ENCODE results near the gene OVAAL.

OVAAL gene

DNA sequence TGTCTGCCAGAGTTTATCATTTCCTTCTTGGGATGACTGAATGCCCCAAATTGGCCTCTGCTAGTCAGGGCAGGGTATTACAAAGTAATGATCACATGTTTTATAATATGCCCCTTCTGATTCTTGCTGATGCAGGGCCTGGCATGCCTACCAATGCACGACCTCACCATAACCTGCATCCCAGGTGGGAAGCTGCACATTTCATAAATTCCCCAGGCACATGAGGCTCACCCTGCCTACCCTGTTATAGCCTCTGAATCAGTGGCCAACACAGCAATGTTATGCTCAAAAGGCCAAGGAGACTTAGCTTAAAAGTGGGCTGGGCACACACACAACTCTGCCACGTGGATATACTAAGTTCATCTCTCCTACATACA lies 45.1 kb downstream of the OVAAL start:
- TF ChIP-seq, protein P1, sequence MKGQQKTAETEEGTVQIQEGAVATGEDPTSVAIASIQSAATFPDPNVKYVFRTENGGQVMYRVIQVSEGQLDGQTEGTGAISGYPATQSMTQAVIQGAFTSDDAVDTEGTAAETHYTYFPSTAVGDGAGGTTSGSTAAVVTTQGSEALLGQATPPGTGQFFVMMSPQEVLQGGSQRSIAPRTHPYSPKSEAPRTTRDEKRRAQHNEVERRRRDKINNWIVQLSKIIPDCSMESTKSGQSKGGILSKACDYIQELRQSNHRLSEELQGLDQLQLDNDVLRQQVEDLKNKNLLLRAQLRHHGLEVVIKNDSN (IDR thresholded peaks at IDR 0.05): no peak
- TF ChIP-seq YY1 (IDR thresholded peaks at IDR 0.05; ENCODE audit: low read depth) (no peak), EP300 (IDR thresholded peaks at IDR 0.05; ENCODE audit: borderline replicate concordance) (no peak), EGR1 (IDR thresholded peaks at IDR 0.05) (no peak), TCF12 (IDR thresholded peaks at IDR 0.05; ENCODE audit: low read depth) (no peak), REST (IDR thresholded peaks at IDR 0.05; ENCODE audit: low read depth) (no peak), CEBPB (IDR thresholded peaks at IDR 0.05) (no peak), NFIC (IDR thresholded peaks at IDR 0.05) (no peak), CREB1 (IDR thresholded peaks at IDR 0.05; ENCODE audit: low read depth) (no peak), FOXM1 (IDR thresholded peaks at IDR 0.05; ENCODE audit: borderline replicate concordance, low read depth) (no peak), TAF1 (IDR thresholded peaks at IDR 0.05; ENCODE audit: low read depth) (no peak), ZBTB7A (IDR thresholded peaks at IDR 0.05; ENCODE audit: low read depth) (no peak), TEAD4 (IDR thresholded peaks at IDR 0.05) (no peak), MAX (IDR thresholded peaks at IDR 0.05) (no peak)

DNA sequence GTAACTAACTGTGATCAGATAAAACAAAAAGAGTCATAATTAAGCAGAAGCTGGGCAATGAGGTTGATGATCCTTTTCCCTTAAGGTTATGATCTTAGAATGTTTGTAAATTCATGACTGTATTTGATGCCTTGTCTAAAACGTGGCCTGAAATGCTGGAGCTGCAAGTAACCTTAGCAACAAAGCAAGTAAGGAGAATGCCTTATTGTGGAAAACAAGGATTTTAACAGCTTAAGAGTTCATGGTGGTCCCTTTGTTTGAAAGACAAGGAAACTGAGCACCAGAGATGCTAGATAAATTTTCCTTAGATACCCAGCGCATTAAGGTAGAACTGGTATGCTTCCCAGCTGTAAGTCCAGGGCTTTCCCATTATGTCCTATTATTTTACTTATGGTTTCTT lies 47.4 kb downstream of the OVAAL start:
- no peak for TF ChIP-seq NFIC (IDR thresholded peaks at IDR 0.05)
- TF ChIP-seq EP300 (IDR thresholded peaks at IDR 0.05; ENCODE audit: borderline replicate concordance): no peak
- no peak for TF ChIP-seq REST (IDR thresholded peaks at IDR 0.05; ENCODE audit: low read depth)
- TF ChIP-seq MAX (IDR thresholded peaks at IDR 0.05): no peak
- no peak for TF ChIP-seq TAF1 (IDR thresholded peaks at IDR 0.05; ENCODE audit: low read depth)
- no peak for TF ChIP-seq FOXM1 (IDR thresholded peaks at IDR 0.05; ENCODE audit: borderline replicate concordance, low read depth)
- TF ChIP-seq TCF12 (IDR thresholded peaks at IDR 0.05; ENCODE audit: low read depth): no peak
- TF ChIP-seq YY1 (IDR thresholded peaks at IDR 0.05; ENCODE audit: low read depth): no peak
- no peak for TF ChIP-seq CEBPB (IDR thresholded peaks at IDR 0.05)
- no peak for TF ChIP-seq CREB1 (IDR thresholded peaks at IDR 0.05; ENCODE audit: low read depth)
- no peak for TF ChIP-seq RAD21 (IDR thresholded peaks at IDR 0.05; ENCODE audit: low read depth)
- no peak for TF ChIP-seq ZBTB7A (IDR thresholded peaks at IDR 0.05; ENCODE audit: low read depth)
- no peak for TF ChIP-seq TEAD4 (IDR thresholded peaks at IDR 0.05)
- no peak for TF ChIP-seq EGR1 (IDR thresholded peaks at IDR 0.05)
- TF ChIP-seq, protein P1 (IDR thresholded peaks at IDR 0.05): no peak

GRCh38 chr1:180609643-180610555 lies 51.1 kb downstream of the OVAAL start:
- TF ChIP-seq, protein P1 (IDR thresholded peaks at IDR 0.05): peak; percentile 83
- TF ChIP-seq NFIC (IDR thresholded peaks at IDR 0.05): no peak
- no peak for TF ChIP-seq TEAD4 (IDR thresholded peaks at IDR 0.05)

GRCh38 chr1:180610556-180611015 lies 51.8 kb downstream of the OVAAL start:
- TF ChIP-seq ZBTB7A (IDR thresholded peaks at IDR 0.05; ENCODE audit: low read depth) (no peak), CEBPB (IDR thresholded peaks at IDR 0.05) (no peak), EP300 (IDR thresholded peaks at IDR 0.05; ENCODE audit: borderline replicate concordance) (no peak), REST (IDR thresholded peaks at IDR 0.05; ENCODE audit: low read depth) (no peak), MAX (IDR thresholded peaks at IDR 0.05) (no peak), TAF1 (IDR thresholded peaks at IDR 0.05; ENCODE audit: low read depth) (no peak), RAD21 (IDR thresholded peaks at IDR 0.05; ENCODE audit: low read depth) (no peak), EGR1 (IDR thresholded peaks at IDR 0.05) (no peak), YY1 (IDR thresholded peaks at IDR 0.05; ENCODE audit: low read depth) (no peak), TCF12 (IDR thresholded peaks at IDR 0.05; ENCODE audit: low read depth) (no peak), NFIC (IDR thresholded peaks at IDR 0.05) (no peak), CREB1 (IDR thresholded peaks at IDR 0.05; ENCODE audit: low read depth) (no peak), TEAD4 (IDR thresholded peaks at IDR 0.05) (no peak)

Measured in Ishikawa (cell line).